GM18499 (cell line): Measurements from ENCODE around the gene TOMT.

Experiments
- ATAC-seq: cut with Tn5 transposase; IDR thresholded peaks from one replicate; pipeline ENCODE4 v1.9.1; 2021; ENCODE audit warnings: moderate number of reproducible peaks; ENCODE audit not compliant: insufficient read depth, unreplicated experiment

Gene TOMT

GRCh38 chr11:72085621-72086351, 19.9 kb upstream of the TOMT start:
- no peak for ATAC-seq

GRCh38 chr11:72088076-72088808, 17.5 kb upstream of the TOMT start:
- no peak for ATAC-seq

- ATAC-seq, result no peak
These were observed 14.4 kb upstream of the TOMT start for GRCh38 chr11:72091292-72091691.

GRCh38 chr11:72098741-72099140, 7.0 kb upstream of the TOMT start:
- no peak for ATAC-seq

- ATAC-seq, result no peak
These were observed 5.7 kb upstream of the TOMT start for GRCh38 chr11:72100009-72100408.

GRCh38 chr11:72100462-72100861, 5.3 kb upstream of the TOMT start:
- ATAC-seq, result no peak

- ATAC-seq, result no peak
These were observed 3.6 kb upstream of the TOMT start for GRCh38 chr11:72102162-72102561.

GRCh38 chr11:72102631-72102945, 3.1 kb upstream of the TOMT start:
- ATAC-seq, result no peak

GRCh38 chr11:72102946-72103753, 2.6 kb upstream of the TOMT start, which contains the start of gene LAMTOR1:
Gene LAMTOR1, minus strand, starts transcription at chr11:72103297. Its CDS starts 73 bp downstream, at chr11:72103224.
- peak; percentile 69 for ATAC-seq

GRCh38 chr11:72103754-72104167, 2.0 kb upstream of the TOMT start:
- ATAC-seq, result no peak

- ATAC-seq, result no peak
These were observed 5.8 kb downstream of the TOMT start for GRCh38 chr11:72111300-72112142.

GRCh38 chr11:72112143-72112977, 6.6 kb downstream of the TOMT start, which contains the start of gene ANAPC15:
Gene ANAPC15, minus strand, starts transcription at chr11:72112695. Its CDS starts 1,419 bp downstream, at chr11:72111276.
- peak; percentile 77 for ATAC-seq

GRCh38 chr11:72112978-72113808, 7.5 kb downstream of the TOMT start:
- ATAC-seq, result no peak

GRCh38 chr11:72114570-72114969, 8.8 kb downstream of the TOMT start:
- ATAC-seq, result no peak

- ATAC-seq, result no peak
These were observed 10.5 kb downstream of the TOMT start for GRCh38 chr11:72116019-72116755.

GRCh38 chr11:72119198-72119597, 13.5 kb downstream of the TOMT start:
- no peak for ATAC-seq

- no peak for ATAC-seq
These were observed 15.2 kb downstream of the TOMT start for GRCh38 chr11:72120930-72121329.

GRCh38 chr11:72122607-72123006, 16.9 kb downstream of the TOMT start:
- no peak for ATAC-seq
